T-cell (primary cell): ENCODE measurements around the gene CEP126. TPM values are rescaled to one million over a fixed set of nuclear protein-coding genes. Genes with fewer than 3 reads are reported as not detected.
A peak's percentile ranks its signal among the peaks of the same experiment; 100 is the strongest.

Experiments
- ATAC-seq, 4 experiments: fragments of 200-7000 bp in 3 of 4; fragments of 150-1000 bp in 1 of 4; cut with Tn5 transposase; replicated peaks in 1 of 4; 1 replicate in 3 of 4; 2 replicates in 1 of 4; pipeline ENCODE4 v1.10.0; 2021; ENCODE audit warnings: moderate library complexity in 3 of 4, mild to moderate bottlenecking in 2 of 4, moderate number of reproducible peaks in 1 of 4
- CTCF ChIA-PET, 2 donors: fragments of 300-600 bp; sonication (Branson Sonifier 250); formaldehyde crosslinking; loops; one replicate each; lab custom pipeline; 2022; ENCODE audit warnings: antibody characterized with exemption in 2 of 2; lab: Charles Lee
- POLR2A ChIA-PET, 2 donors: fragments of 300-600 bp; sonication (Branson Sonifier 250); formaldehyde crosslinking; loops; one replicate each; lab custom pipeline; 2022; ENCODE audit warnings: antibody characterized with exemption in 2 of 2; lab: Charles Lee
- DNase-seq, 35 experiments: peaks; one replicate each; pipeline versions ENCODE4 v3.0.0 to v3.0.0-alpha.2; 2013 to 2023
- H3K27ac ChIP-seq: one replicate; pipeline ENCODE4 v1.5.1; 2013; ENCODE audit warnings: low read length
- H3K27me3 ChIP-seq, 2 experiments: replicated peaks in 1 of 2; 1 replicate in 1 of 2; 2 replicates in 1 of 2; pipeline versions ENCODE4 v1.6.1 to v1.7.0; 2013; ENCODE audit warnings: low read length in 1 of 2, mixed read lengths in 1 of 2; ENCODE audit not compliant: control insufficient read depth in 2 of 2, insufficient read depth in 2 of 2; ENCODE audit errors: extremely low read depth in 1 of 2
- H3K36me3 ChIP-seq, 2 donors: 1 replicate in 1 of 2; 2 replicates in 1 of 2; pipeline versions ENCODE4 v1.6.1 to v1.7.0; 2013; ENCODE audit warnings: low read length in 1 of 2; ENCODE audit not compliant: control insufficient read depth in 2 of 2, insufficient read depth in 1 of 2; ENCODE audit errors: extremely low read depth in 1 of 2
- H3K4me1 ChIP-seq, 2 experiments: 1 replicate in 1 of 2; 2 replicates in 1 of 2; pipeline versions ENCODE4 v1.6.1 to v1.7.0; 2013; ENCODE audit warnings: low read length in 2 of 2, mixed read lengths in 1 of 2; ENCODE audit not compliant: insufficient read depth in 2 of 2, control insufficient read depth in 1 of 2; ENCODE audit errors: extremely low read depth in 1 of 2
- H3K4me3 ChIP-seq, 2 donors: 1 replicate in 1 of 2; 2 replicates in 1 of 2; pipeline versions ENCODE4 v1.5.1 to v1.7.0; 2013; ENCODE audit warnings: mild to moderate bottlenecking in 2 of 2, low read length in 1 of 2, moderate library complexity in 1 of 2; ENCODE audit not compliant: control insufficient read depth in 1 of 2; ENCODE audit errors: extremely low read depth in 1 of 2
- H3K9me3 ChIP-seq: 2 replicates; pipeline ENCODE4 v1.7.0; 2013
- H3K27ac Mint-ChIP-seq, 2 donors: one replicate each; pipeline ENCODE4 v1.8.0; 2020 to 2021; ENCODE audit warnings: mild to moderate bottlenecking in 2 of 2, mixed read lengths in 2 of 2
- H3K27me3 Mint-ChIP-seq, 2 donors: one replicate each; pipeline ENCODE4 v1.8.0; 2021 to 2022; ENCODE audit warnings: mixed read lengths in 2 of 2
- H3K36me3 Mint-ChIP-seq: one replicate; pipeline ENCODE4 v1.8.0; 2021; ENCODE audit warnings: mixed read lengths
- H3K4me1 Mint-ChIP-seq, 3 donors: one replicate each; pipeline ENCODE4 v1.8.0; 2020 to 2022; ENCODE audit warnings: mixed read lengths in 3 of 3, mild to moderate bottlenecking in 1 of 3
- H3K4me3 Mint-ChIP-seq, 3 donors: one replicate each; pipeline ENCODE4 v1.8.0; 2020 to 2022; ENCODE audit warnings: mild to moderate bottlenecking in 3 of 3, mixed read lengths in 3 of 3, moderate library complexity in 3 of 3
- H3K9me3 Mint-ChIP-seq, 3 donors: one replicate each; pipeline ENCODE4 v1.8.0; 2020 to 2022; ENCODE audit warnings: mixed read lengths in 3 of 3
- WGBS: methylation state at CpG from one replicate; pipeline ENCODE4 v1.1.5; 2013; ENCODE audit warnings: missing lambda C conversion rate; ENCODE audit not compliant: insufficient coverage; 5-methylcytosine and 5-hydroxymethylcytosine counted together
- total RNA-seq, 35 experiments: library from RNA in 6 of 35; stranded (reverse) in 6 of 35; fragments of 120-200 nt in 1 of 35; gene quantifications; one replicate each; pipeline versions ENCODE4 v1.2.1 to v1.2.4 and lab custom pipeline; 2013 to 2026

CEP126 gene
- total RNA-seq, 5 donors from 2014 or later (not counting 1 experiment from before 2014, with no cell fraction given), result 1.6 to 2.2 (median 1.7) TPM

- WGBS, result 23% methylated on average over 7 of the region's 12 CpGs
- ATAC-seq (no peak), DNase-seq (no peak)
- Mint-ChIP-seq H3K27me3 (peaks cover 15 to 20% of the 10 kb centered on the region in 2 donors), H3K9me3 (no peaks in the 10 kb centered on the region), H3K27ac (no peak overlapping the region), H3K36me3 (no peaks in the 10 kb centered on the region), H3K4me3 (no peak overlapping the region), H3K4me1 (no peaks in the 10 kb centered on the region)
- Histone ChIP-seq H3K36me3 (no peaks in the 10 kb centered on the region), H3K4me1 (no peaks in the 10 kb centered on the region), H3K27ac (no peak overlapping the region), H3K4me3 (no peak overlapping the region), H3K9me3 (no peaks in the 10 kb centered on the region), H3K27me3 (peaks cover 0 to 14% of the 10 kb centered on the region in 2 experiments)
- POLR2A ChIA-PET, result no interaction called here
- CTCF ChIA-PET, result interaction anchor here in 1 of 2 donors (1.5 kb wide), 1 partner anchor 150 kb away, joined by 5 read pairs; no protein-coding TSS in a partner anchor
Measured at GRCh38 chr11:102010776-102011494, 96.1 kb downstream of the CEP126 start.

GRCh38 chr11:102012946-102013345 is 98.1 kb downstream of the CEP126 start:
- DNase-seq (peak in 1 of 35 experiments; percentile 3), ATAC-seq (peak in 1 of 4 experiments; percentile 45)
- no peaks in the 10 kb centered on the region for H3K36me3 Mint-ChIP-seq
- ChIA-PET CTCF (interaction anchor here (0.5 to 0.6 kb wide), 2 partner anchors 20 to 1078 kb away, joined by 3 to 5 read pairs; no protein-coding TSS in a partner anchor), POLR2A (no interaction called here)
- Histone ChIP-seq H3K9me3 (no peaks in the 10 kb centered on the region), H3K4me1 (no peaks in the 10 kb centered on the region), H3K27ac (no peak overlapping the region), H3K4me3 (no peak overlapping the region), H3K36me3 (no peaks in the 10 kb centered on the region), H3K27me3 (peaks cover 0 to 14% of the 10 kb centered on the region in 2 experiments)
- H3K9me3 Mint-ChIP-seq, result no peaks in the 10 kb centered on the region
- WGBS, result 27% methylated on average over 3 of the region's 3 CpGs
- no peaks in the 10 kb centered on the region for H3K4me1 Mint-ChIP-seq
- H3K27ac Mint-ChIP-seq, result no peak overlapping the region
- H3K4me3 Mint-ChIP-seq, result no peak overlapping the region
- peaks cover 15 to 20% of the 10 kb centered on the region in 2 donors for H3K27me3 Mint-ChIP-seq

DNA sequence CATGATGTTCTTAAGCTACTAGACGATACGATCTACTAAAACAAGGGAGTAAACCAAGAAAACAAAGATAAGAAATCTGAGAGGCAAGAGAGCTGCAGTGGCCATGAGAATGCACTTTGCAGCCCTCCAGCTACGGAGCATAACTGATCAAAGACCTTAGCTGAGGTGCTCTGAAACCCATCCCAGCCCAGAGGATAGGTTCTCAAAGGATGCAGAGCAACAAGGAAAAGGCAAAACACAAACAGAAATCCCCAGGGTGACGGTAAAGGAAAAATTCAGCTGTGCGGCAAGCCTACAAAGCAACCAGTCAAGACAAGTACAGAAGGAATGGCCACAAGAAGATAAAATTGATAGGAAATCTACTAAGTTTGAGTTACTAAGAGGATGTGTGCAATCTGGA is 99.9 kb downstream of the CEP126 start:
- H3K4me3 Mint-ChIP-seq, result no peak overlapping the region
- Histone ChIP-seq H3K4me3 (no peak overlapping the region), H3K36me3 (no peaks in the 10 kb centered on the region), H3K27ac (no peak overlapping the region), H3K27me3 (peaks cover 0 to 14% of the 10 kb centered on the region in 2 experiments), H3K9me3 (no peaks in the 10 kb centered on the region), H3K4me1 (no peaks in the 10 kb centered on the region)
- no peak overlapping the region for H3K27ac Mint-ChIP-seq
- 90% methylated on average over 3 of the region's 5 CpGs for WGBS
- H3K27me3 Mint-ChIP-seq, result peaks cover 13 to 22% of the 10 kb centered on the region in 2 donors
- no peaks in the 10 kb centered on the region for H3K9me3 Mint-ChIP-seq
- ChIA-PET CTCF (no interaction called here), POLR2A (no interaction called here)
- no peak for ATAC-seq
- DNase-seq, result no peak
- no peaks in the 10 kb centered on the region for H3K4me1 Mint-ChIP-seq
- no peaks in the 10 kb centered on the region for H3K36me3 Mint-ChIP-seq

DNA sequence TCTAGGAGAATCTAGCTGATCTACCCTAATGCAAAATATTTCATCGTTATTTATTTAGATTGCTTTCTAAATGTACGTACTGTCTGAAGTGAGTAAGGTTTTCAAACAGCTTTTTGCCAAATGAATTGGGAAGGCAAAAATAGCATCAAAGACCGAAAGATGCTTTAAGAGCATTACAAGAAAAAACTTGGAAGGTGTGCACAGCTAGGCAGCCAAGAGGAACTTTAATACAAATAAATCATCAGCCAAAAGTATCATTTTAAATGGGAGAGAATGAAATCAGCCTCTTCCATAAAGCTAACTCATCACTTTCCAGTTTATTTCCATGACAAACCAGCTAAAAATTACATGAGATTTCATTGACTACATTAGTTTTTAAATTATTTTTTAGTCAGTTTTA is 102.2 kb downstream of the CEP126 start:
- Histone ChIP-seq H3K4me1 (no peaks in the 10 kb centered on the region), H3K9me3 (no peaks in the 10 kb centered on the region), H3K27me3 (peaks cover 0 to 7% of the 10 kb centered on the region in 2 experiments), H3K27ac (no peak overlapping the region), H3K4me3 (no peak overlapping the region), H3K36me3 (no peaks in the 10 kb centered on the region)
- Mint-ChIP-seq H3K36me3 (no peaks in the 10 kb centered on the region), H3K27ac (no peak overlapping the region), H3K9me3 (no peaks in the 10 kb centered on the region), H3K4me1 (no peaks in the 10 kb centered on the region), H3K4me3 (no peak overlapping the region), H3K27me3 (peaks cover 10 to 15% of the 10 kb centered on the region in 2 donors)
- ChIA-PET CTCF (interaction anchor here in 1 of 2 donors (1.4 kb wide), 1 partner anchor 9 kb away, joined by 4 read pairs; no protein-coding TSS in a partner anchor), POLR2A (interaction anchor here in 1 of 2 donors (0.6 kb wide), 1 partner anchor 59 kb away, joined by 3 read pairs; no protein-coding TSS in a partner anchor)
- DNase-seq (no peak), ATAC-seq (no peak)
- WGBS, result 67% methylated on average over 1 of the region's 3 CpGs

DNA sequence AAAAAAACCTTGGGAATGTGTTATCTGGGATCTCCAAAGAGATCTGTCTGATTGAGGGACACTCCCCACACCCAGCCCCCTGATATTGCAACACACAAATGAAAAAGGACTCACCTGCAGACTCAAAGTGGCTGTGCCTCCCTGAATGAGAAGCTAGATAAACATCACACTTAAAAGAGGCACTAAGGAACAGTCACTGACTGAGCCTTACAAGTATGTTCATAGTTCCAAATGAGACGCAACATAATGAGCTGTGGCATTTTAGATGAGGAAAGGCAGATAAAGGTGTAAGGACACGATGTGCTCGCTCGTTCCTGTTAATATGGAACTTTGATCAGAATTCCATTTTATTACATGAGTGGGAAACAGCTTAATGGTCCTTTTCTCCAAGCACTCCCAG is 111.4 kb downstream of the CEP126 start:
- no CpG with 5 or more reads among the region's 4 CpGs for WGBS
- no peaks in the 10 kb centered on the region for H3K4me1 ChIP-seq
- H3K27ac ChIP-seq, result no peak overlapping the region
- H3K27ac Mint-ChIP-seq, result no peak overlapping the region
- no peaks in the 10 kb centered on the region for H3K9me3 Mint-ChIP-seq
- H3K4me3 Mint-ChIP-seq, result no peak overlapping the region
- H3K4me3 ChIP-seq, result no peak overlapping the region
- no peaks in the 10 kb centered on the region for H3K36me3 Mint-ChIP-seq
- H3K27me3 Mint-ChIP-seq, result peaks cover 25 to 28% of the 10 kb centered on the region in 2 donors
- no peaks in the 10 kb centered on the region for H3K4me1 Mint-ChIP-seq
- no peaks in the 10 kb centered on the region for H3K36me3 ChIP-seq
- H3K27me3 ChIP-seq, result peaks cover 3 to 7% of the 10 kb centered on the region in 2 experiments
- ATAC-seq (no peak), DNase-seq (no peak)
- CTCF ChIA-PET, result interaction anchor here in 1 of 2 donors (0.6 kb wide), 1 partner anchor 17 kb away, joined by 3 read pairs; no protein-coding TSS in a partner anchor
- no peaks in the 10 kb centered on the region for H3K9me3 ChIP-seq
- POLR2A ChIA-PET, result no interaction called here

DNA sequence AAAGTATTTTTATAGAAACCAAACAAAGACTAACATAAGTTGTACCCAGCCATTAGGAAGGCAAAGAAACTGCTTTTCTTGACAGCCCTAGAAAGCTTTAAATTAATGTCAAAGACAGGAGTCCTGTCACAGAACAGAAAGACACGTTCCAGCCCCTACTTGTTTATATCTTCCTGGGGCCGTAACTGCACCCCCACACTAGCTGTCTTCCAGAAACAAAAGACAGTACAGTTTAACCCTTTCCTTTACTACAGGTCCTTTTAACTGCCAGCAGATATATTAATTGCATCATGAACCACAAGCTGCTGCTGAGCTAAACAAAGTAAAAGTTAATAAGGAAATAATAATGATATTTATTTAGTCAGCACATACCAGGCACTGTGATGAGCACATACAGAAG is 112.1 kb downstream of the CEP126 start:
- H3K27me3 Mint-ChIP-seq, result peaks cover 25 to 28% of the 10 kb centered on the region in 2 donors
- ChIA-PET CTCF (no interaction called here), POLR2A (no interaction called here)

More for the DNA sequence above, 112.1 kb downstream of the CEP126 start:
- Mint-ChIP-seq H3K4me3 (no peak overlapping the region), H3K27ac (no peak overlapping the region), H3K36me3 (no peaks in the 10 kb centered on the region), H3K4me1 (no peaks in the 10 kb centered on the region), H3K9me3 (no peaks in the 10 kb centered on the region)
- no peak for ATAC-seq
- H3K4me3 ChIP-seq, result no peak overlapping the region
- H3K36me3 ChIP-seq, result no peaks in the 10 kb centered on the region
- no peaks in the 10 kb centered on the region for H3K9me3 ChIP-seq
- no peak overlapping the region for H3K27ac ChIP-seq
- H3K4me1 ChIP-seq, result no peaks in the 10 kb centered on the region
- peaks cover 3 to 7% of the 10 kb centered on the region in 2 experiments for H3K27me3 ChIP-seq
- DNase-seq, result no peak
- no CpG with 5 or more reads among the region's 2 CpGs for WGBS
